GM18517 (cell line): ENCODE data around the gene SUCLA2.
"Not testable (repeated sequence)": the region's sequence is repeated elsewhere in the genome, so short reads cannot be mapped to it uniquely, and the experiment has no call there.

Experiments
- ATAC-seq: cut with Tn5 transposase; IDR thresholded peaks from one replicate; pipeline ENCODE4 v1.9.1; 2021; ENCODE audit warnings: mild to moderate bottlenecking, moderate library complexity; ENCODE audit not compliant: unreplicated experiment

SUCLA2 gene

DNA sequence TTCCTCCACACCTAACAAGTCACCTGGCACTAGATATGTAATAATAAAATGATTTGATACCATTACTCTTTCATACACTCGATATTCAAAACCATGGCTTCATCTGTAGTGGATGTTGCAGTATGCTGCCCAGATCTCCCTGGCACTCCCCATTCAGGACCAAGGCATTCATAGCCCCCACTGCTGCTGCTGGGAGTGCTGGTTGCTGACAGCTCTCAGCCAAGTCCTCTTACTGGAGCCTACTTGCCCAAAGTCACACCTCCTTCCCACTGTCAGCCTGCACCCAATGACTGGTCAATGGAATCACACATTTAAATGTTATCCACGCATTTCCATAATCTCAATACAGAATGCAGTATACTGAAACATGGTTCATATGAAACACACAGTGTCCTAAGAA is 3.7 kb downstream of the SUCLA2 start:
- no peak for ATAC-seq

GRCh38 chr13:47991859-47992258 is 9.2 kb downstream of the SUCLA2 start:
- ATAC-seq = no peak

GRCh38 chr13:47990920-47991466 is 10.1 kb downstream of the SUCLA2 start:
- ATAC-seq = no peak

DNA sequence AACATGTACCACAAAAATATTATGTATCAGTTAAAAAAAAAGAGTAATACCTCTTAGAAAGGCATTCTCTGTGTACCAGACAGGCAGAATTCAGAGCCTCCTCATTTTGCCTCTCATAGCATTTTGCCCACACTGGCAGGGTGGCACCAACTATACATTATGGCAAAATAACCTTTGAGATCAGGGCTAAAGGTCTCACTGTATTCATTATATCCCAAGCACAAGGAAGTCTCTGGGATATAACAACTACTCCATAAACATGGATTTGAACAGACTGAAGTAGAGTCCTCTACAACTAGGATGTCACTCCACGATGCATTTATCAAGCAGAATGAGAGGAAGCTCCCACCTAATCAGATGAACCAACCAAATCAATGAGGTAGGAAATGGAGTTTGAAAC is 10.6 kb downstream of the SUCLA2 start:
- no peak for ATAC-seq

DNA sequence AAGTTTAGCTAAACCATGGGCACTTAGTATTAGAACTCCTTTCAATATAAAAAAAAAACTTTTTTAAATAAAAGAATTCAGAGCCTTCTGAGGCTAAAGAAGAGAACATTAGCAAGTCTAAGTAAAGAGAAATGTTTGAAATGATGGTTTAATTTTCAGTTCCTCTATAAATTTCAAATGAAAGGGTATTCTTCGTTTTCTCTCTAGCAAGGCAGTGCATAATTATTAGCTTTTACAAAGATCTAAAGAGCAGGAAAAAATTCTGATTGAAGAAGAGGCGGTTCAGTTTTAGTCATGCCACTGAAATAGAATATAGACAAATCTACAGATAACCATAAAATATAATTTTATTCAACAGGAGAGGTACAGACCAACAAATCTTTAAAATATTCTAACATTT is 18.0 kb downstream of the SUCLA2 start:
- no peak for ATAC-seq

DNA sequence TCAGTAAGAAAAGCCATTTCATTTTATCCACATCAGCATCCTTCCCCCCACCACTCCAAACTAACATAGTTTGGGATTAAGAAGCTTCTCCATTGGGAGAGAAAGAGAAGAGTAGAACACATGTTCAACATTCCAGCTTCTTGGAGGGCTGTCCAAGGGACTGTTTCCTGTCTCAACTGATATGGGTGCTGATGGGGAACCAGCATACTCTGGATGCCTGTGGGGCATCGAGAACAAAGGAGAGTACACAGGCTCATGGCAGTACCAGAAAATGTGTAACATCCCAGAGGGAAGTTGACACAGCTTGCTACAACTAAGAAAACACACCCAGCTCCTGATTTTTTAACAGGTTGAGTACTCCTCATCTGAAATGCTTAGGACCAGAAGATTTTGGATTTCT is 24.7 kb downstream of the SUCLA2 start:
- ATAC-seq = no peak

DNA sequence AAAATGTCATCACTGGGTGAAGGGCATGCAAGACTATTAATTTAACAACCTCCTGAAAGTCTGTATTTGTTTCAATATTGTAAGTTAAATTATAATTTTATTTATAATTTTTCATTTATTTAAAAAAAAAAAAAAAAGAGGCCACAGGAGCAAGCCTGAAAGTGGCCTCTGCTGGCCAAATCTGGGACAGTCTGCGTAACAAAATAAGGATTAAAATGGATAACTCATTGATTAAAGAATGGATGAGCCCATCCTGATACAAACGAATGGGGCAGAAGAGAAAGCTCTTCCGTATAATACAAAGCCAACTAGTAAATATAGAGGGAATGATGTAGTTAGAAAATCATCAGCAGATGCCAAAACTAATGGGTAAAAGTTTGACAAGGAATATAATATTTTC is 36.2 kb downstream of the SUCLA2 start:
- ATAC-seq = no peak

- no peak for ATAC-seq
Observed at GRCh38 chr13:47962237-47962636, 38.8 kb downstream of the SUCLA2 start.

DNA sequence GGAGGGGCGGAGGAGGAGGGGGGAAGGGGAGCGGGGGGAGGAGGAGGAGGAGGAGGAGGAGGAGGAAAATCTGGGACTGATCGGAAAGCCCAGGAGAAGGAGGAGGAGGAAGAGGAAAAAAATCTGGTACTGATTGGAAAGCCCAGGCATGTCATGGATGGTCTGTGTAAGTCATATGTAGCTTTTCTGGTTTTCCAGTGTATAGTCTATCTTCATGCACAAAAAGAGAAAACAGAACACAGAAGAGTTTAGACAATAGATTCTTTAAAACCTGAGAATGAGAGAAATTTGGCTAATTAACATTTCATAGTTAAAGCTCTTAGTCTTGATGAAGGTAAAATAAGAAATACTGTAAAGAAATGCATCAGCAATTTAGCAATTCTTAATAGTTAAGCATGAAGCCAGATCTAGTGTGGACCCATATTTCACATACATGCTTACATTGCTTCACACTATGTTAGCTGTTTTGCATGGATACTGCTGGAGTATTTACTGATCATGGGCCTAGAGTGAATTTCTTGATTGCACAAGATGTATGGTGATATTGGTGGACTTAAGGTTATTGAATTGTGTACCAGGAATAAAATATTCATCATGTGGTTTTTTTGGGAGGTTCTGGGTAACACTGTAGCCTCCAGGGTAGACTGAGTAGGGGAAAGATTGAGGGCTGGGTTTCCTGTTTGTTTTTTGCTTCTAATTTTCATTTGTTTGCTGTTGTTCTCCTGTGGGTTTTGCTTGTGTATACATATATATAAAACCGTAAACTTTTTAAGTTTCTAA is 41.4 kb downstream of the SUCLA2 start:
- no peak for ATAC-seq

DNA sequence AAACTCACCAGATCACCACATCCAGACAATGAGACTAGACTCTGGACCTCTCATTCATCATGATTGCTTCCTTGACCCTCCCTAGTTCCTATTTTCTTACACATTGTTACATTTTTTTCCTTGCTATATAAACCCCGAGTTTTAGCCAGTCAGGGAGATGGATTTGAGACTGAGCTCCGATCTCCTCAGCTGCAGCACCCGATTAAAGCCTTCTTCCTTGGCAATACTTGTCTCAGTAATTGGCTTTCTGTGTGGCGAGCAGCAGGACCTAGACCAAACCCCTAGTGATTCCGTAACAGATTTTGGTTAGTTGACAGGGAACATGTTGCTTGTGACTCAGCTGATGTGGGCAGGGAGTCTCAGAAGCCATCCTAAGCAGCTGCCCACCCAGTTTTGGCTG is 44.0 kb downstream of the SUCLA2 start:
- no peak for ATAC-seq

- no peak for ATAC-seq
Observed at GRCh38 chr13:47955836-47956235, 45.2 kb downstream of the SUCLA2 start.

- ATAC-seq = no peak
Observed at GRCh38 chr13:47949799-47950198, 51.3 kb downstream of the SUCLA2 start.

DNA sequence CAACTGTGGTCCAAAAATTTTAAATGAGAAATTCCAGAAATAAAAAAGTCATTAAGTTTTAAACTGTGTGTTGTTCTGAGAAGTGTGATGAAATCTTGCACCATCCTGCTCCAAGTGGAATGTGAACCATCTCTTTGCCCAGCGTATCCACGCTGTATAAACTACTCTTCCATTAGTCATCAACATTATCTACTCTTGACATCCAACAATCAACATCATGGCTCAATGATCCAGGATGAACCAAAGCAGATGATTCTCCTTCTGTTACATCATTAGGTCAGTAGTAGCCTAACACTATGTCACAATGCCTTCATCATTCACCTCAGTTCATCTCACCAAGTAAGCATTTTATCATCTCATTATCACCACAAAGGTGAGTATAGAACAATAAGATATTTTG is 55.3 kb downstream of the SUCLA2 start:
- ATAC-seq = no peak

DNA sequence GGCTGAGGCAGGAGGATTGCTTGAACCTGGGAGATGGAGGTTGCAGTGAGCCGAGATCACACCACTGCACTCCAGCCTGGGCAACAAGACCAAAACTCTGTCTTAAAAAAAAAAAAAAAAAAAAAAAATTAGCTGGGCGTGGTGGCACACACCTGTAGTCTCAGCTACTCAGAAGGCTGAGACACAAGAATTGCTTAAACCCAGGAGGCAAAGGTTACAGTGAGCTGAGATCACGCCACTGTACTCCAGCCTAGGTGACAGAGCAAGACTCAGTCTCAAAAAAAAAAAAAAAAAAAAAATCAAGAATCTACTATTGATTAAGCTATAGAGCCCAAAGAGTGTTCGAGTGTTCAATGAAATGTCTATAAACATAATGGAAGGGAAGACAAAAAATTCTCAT is 55.9 kb downstream of the SUCLA2 start:
- ATAC-seq = not testable (repeated sequence)

- no peak for ATAC-seq
Observed at GRCh38 chr13:47934371-47934770, 66.7 kb downstream of the SUCLA2 start.

DNA sequence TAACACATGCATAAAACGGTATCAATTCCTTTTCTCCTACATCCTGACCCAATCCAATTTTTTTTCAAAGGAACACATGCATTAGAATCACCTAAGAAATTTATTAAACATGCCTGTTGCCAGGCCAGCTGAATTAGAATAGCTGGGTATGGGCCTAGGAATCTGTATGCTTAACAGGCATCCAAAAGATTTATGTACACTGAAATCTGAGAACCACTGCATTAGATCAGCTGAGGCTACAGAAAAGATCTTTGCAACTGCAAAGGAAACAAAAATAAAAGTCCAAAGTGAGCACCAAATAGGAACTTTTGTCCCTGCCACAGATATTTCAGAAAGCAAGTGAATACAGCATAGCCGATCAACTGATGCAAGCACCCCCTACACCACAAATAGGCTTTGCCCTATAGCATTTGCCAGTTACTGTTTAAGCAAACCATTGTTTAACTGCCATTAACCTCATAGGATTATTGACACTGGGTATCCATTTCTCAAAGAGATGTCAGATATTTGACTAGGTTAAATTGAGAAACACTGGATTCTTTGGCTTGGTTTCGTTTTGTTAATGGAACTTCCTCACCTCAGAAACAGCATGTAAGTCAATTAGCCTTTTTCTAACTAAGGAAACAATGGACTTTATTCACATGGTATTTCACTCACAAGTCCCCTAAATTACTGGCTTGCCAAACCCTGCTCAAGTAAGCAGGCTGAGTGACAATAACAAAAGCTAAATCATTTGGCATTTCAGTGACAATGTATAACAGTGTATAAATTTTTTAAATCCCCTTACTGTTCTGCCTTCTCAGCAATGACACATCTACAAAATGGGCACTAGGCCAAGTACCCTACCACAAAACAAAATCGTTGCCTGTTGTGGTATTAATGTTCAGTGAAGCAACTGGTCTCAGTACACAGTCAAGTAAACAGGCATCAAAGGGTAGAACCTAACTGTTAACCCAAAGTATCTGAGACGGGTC is 67.8 kb downstream of the SUCLA2 start:
- ATAC-seq = no peak

- no peak for ATAC-seq
Observed at GRCh38 chr13:47930649-47931165, 70.4 kb downstream of the SUCLA2 start.

DNA sequence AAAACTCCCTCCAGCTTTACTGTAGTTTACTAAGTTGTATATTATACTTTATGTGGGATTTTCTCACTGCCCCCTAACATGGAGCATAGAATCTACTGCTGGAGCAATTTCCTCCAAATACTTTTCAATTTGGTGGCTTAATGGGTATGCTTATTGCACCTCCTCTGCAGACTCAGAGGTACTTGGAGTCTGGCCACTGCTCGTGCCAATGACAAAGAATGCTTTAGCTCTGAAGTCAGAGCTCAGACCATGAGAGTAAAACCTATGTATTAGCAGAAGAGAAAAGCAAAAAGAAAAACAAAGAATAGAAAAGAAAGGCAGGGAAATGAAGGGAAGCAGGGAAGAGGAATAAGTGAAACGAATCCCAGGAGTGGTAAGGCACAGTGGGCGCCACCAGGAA is 71.9 kb downstream of the SUCLA2 start:
- ATAC-seq = no peak

- no peak for ATAC-seq
Observed at GRCh38 chr13:47917022-47917574, 84.0 kb downstream of the SUCLA2 start.

DNA sequence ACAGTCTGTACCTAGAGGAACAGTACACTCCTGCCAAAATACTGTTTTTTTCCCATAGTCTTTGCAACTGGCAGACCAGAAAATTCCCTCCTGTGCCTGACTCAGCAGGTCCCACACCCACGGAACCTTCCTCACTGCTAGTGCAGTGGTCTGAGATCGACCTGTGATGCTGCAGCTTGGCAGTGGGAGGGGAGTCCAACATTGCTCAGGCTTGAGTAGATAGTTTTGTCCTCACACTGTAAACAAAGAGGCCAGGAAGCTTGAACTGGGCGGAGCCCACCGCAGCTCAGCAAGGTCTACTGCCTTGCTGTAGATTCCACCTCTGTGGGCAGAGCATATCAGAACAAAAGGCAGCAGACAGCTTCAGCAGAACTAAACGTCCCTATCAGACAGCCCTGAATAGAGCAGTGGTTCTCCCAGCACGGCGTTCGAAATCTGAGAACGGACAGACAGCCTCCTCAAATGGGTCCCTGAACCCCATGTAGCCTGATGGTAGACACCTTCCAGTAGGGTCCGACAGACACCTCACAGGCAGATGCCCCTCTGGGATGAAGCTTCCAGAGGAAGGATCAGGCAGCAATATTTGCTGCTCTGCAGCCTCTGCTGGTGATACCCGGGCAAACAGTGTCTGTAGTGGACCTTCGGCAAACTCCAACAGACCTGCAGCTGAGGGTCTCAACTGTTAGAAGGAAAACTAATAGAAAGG is 92.7 kb downstream of the SUCLA2 start:
- ATAC-seq = no peak

- ATAC-seq = no peak
Observed at GRCh38 chr13:47904891-47905290, 96.2 kb downstream of the SUCLA2 start.
